ENCODE measurements around the gene MCAM.

The MCAM gene

GRCh38 chr11:119266063-119266462 is 50.9 kb downstream of the MCAM start:
- Histone ChIP-seq H3K9ac (ENCODE audit: low read depth, low read length) (no peak overlapping the region), H3K79me2 (ENCODE audit: insufficient read depth, low read length) (peaks cover 60% of the 10 kb centered on the region), H3K4me3 (ENCODE audit: low read depth in 1 of 2, low read length in 2 of 2) (no peak overlapping the region), H2AFZ (ENCODE audit: low read depth, low read length) (no peak overlapping the region), H3K4me1 (ENCODE audit: insufficient read depth, low read length) (peaks cover 3% of the 10 kb centered on the region; the same call in 1 of the 2 replicates), H3K9me3 (ENCODE audit: insufficient read depth, low read length, severe bottlenecking) (no peaks in the 10 kb centered on the region), H3K27ac (ENCODE audit: low read length) (no peak overlapping the region), H3K36me3 (ENCODE audit: insufficient read depth, low read length) (peaks cover 4% of the 10 kb centered on the region; the same call in 1 of the 2 replicates), H4K20me1 (ENCODE audit: insufficient read depth, low read length) (peaks cover 9% of the 10 kb centered on the region; the same call in 1 of the 2 replicates), H3K4me2 (ENCODE audit: insufficient read depth, low read length) (no peak overlapping the region), H3K27me3 (ENCODE audit: insufficient read depth, low read length, poor library complexity) (no peaks in the 10 kb centered on the region)
- DNase-seq = no peak
- ATAC-seq (ENCODE audit: insufficient read depth, low read depth) = no peak
- no peak for TF ChIP-seq EZH2 (IDR thresholded peaks at IDR 0.05; ENCODE audit: borderline replicate concordance, low read depth, low read length, severe bottlenecking)
- no peak for TF ChIP-seq CTCF (IDR thresholded peaks at IDR 0.05; ENCODE audit: borderline replicate concordance, extremely low read depth, low read length, poor library complexity, severe bottlenecking)

- Histone ChIP-seq H3K4me1 (ENCODE audit: insufficient read depth, low read length) (peaks cover 3% of the 10 kb centered on the region; the same call in 1 of the 2 replicates), H3K27ac (ENCODE audit: low read length) (no peak overlapping the region), H3K9ac (ENCODE audit: low read depth, low read length) (no peak overlapping the region), H3K4me2 (ENCODE audit: insufficient read depth, low read length) (no peak overlapping the region), H3K79me2 (ENCODE audit: insufficient read depth, low read length) (peaks cover 76% of the 10 kb centered on the region), H3K4me3 (ENCODE audit: low read depth in 1 of 2, low read length in 2 of 2) (no peak overlapping the region), H3K36me3 (ENCODE audit: insufficient read depth, low read length) (peaks cover 4% of the 10 kb centered on the region; the same call in 1 of the 2 replicates), H4K20me1 (ENCODE audit: insufficient read depth, low read length) (peaks cover 12% of the 10 kb centered on the region; the same call in 1 of the 2 replicates), H3K9me3 (ENCODE audit: insufficient read depth, low read length, severe bottlenecking) (no peaks in the 10 kb centered on the region), H3K27me3 (ENCODE audit: insufficient read depth, low read length, poor library complexity) (no peaks in the 10 kb centered on the region), H2AFZ (ENCODE audit: low read depth, low read length) (no peak overlapping the region)
- ATAC-seq (ENCODE audit: insufficient read depth, low read depth) = peak; percentile 63; the same call in 2 of the 3 replicates
- TF ChIP-seq CTCF (IDR thresholded peaks at IDR 0.05; ENCODE audit: borderline replicate concordance, extremely low read depth, low read length, poor library complexity, severe bottlenecking) (no peak), EZH2 (IDR thresholded peaks at IDR 0.05; ENCODE audit: borderline replicate concordance, low read depth, low read length, severe bottlenecking) (no peak)
- DNase-seq = no peak
Measured at GRCh38 chr11:119263352-119263940, 53.5 kb downstream of the MCAM start.

- H3K4me2 ChIP-seq (ENCODE audit: insufficient read depth, low read length) = no peak overlapping the region
- no peak overlapping the region for H2AFZ ChIP-seq (ENCODE audit: low read depth, low read length)
- no peak for DNase-seq
- ATAC-seq (ENCODE audit: insufficient read depth, low read depth) = peak; percentile 40; the same call in 1 of the 3 replicates
- no peaks in the 10 kb centered on the region for H3K27me3 ChIP-seq (ENCODE audit: insufficient read depth, low read length, poor library complexity)
- peaks cover 74% of the 10 kb centered on the region for H3K79me2 ChIP-seq (ENCODE audit: insufficient read depth, low read length)
- H3K27ac ChIP-seq (ENCODE audit: low read length) = no peak overlapping the region
- peaks cover 3% of the 10 kb centered on the region; the same call in 1 of the 2 replicates for H3K4me1 ChIP-seq (ENCODE audit: insufficient read depth, low read length)
- H4K20me1 ChIP-seq (ENCODE audit: insufficient read depth, low read length) = peaks cover 12% of the 10 kb centered on the region; the same call in 1 of the 2 replicates
- no peak overlapping the region for H3K4me3 ChIP-seq (ENCODE audit: low read depth in 1 of 2, low read length in 2 of 2)
- no peak overlapping the region for H3K9ac ChIP-seq (ENCODE audit: low read depth, low read length)
- TF ChIP-seq EZH2 (IDR thresholded peaks at IDR 0.05; ENCODE audit: borderline replicate concordance, low read depth, low read length, severe bottlenecking) = no peak
- H3K36me3 ChIP-seq (ENCODE audit: insufficient read depth, low read length) = peaks cover 4% of the 10 kb centered on the region; the same call in 1 of the 2 replicates
- H3K9me3 ChIP-seq (ENCODE audit: insufficient read depth, low read length, severe bottlenecking) = no peaks in the 10 kb centered on the region
Measured at GRCh38 chr11:119262668-119263351, 54.1 kb downstream of the MCAM start.

GRCh38 chr11:119258983-119259382 is 57.9 kb downstream of the MCAM start:
- Histone ChIP-seq H2AFZ (ENCODE audit: low read depth, low read length) (no peak overlapping the region), H3K27ac (ENCODE audit: low read length) (no peak overlapping the region), H3K9me3 (ENCODE audit: insufficient read depth, low read length, severe bottlenecking) (no peaks in the 10 kb centered on the region), H3K9ac (ENCODE audit: low read depth, low read length) (no peak overlapping the region), H4K20me1 (ENCODE audit: insufficient read depth, low read length) (peaks cover 8% of the 10 kb centered on the region; the same call in 1 of the 2 replicates), H3K4me3 (ENCODE audit: low read depth in 1 of 2, low read length in 2 of 2) (no peak overlapping the region), H3K27me3 (ENCODE audit: insufficient read depth, low read length, poor library complexity) (no peaks in the 10 kb centered on the region), H3K4me2 (ENCODE audit: insufficient read depth, low read length) (no peak overlapping the region), H3K36me3 (ENCODE audit: insufficient read depth, low read length) (peaks cover 4% of the 10 kb centered on the region; the same call in 1 of the 2 replicates), H3K4me1 (ENCODE audit: insufficient read depth, low read length) (peaks cover 3% of the 10 kb centered on the region; the same call in 1 of the 2 replicates), H3K79me2 (ENCODE audit: insufficient read depth, low read length) (peaks cover 59% of the 10 kb centered on the region)
- no peak for ATAC-seq (ENCODE audit: insufficient read depth, low read depth)
- no peak for DNase-seq
- TF ChIP-seq CTCF (IDR thresholded peaks at IDR 0.05; ENCODE audit: borderline replicate concordance, extremely low read depth, low read length, poor library complexity, severe bottlenecking) (no peak), EZH2 (IDR thresholded peaks at IDR 0.05; ENCODE audit: borderline replicate concordance, low read depth, low read length, severe bottlenecking) (no peak)
